ENCODE measurements around the gene SEPTIN1.

GRCh38 chr16:30377050-30377811 is 5.1 kb downstream of the SEPTIN1 start:
- TF ChIP-seq, protein P1, sequence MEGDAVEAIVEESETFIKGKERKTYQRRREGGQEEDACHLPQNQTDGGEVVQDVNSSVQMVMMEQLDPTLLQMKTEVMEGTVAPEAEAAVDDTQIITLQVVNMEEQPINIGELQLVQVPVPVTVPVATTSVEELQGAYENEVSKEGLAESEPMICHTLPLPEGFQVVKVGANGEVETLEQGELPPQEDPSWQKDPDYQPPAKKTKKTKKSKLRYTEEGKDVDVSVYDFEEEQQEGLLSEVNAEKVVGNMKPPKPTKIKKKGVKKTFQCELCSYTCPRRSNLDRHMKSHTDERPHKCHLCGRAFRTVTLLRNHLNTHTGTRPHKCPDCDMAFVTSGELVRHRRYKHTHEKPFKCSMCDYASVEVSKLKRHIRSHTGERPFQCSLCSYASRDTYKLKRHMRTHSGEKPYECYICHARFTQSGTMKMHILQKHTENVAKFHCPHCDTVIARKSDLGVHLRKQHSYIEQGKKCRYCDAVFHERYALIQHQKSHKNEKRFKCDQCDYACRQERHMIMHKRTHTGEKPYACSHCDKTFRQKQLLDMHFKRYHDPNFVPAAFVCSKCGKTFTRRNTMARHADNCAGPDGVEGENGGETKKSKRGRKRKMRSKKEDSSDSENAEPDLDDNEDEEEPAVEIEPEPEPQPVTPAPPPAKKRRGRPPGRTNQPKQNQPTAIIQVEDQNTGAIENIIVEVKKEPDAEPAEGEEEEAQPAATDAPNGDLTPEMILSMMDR (IDR thresholded peaks at IDR 0.05; ENCODE audit: extremely low read depth in 1 of 2, insufficient read depth in 1 of 2, low read depth in 1 of 2, low read length in 2 of 2): no peak
- TF ChIP-seq EZH2 (IDR thresholded peaks at IDR 0.05; ENCODE audit: borderline replicate concordance, low read depth, low read length, severe bottlenecking) (no peak), POLR2AphosphoS5 (IDR thresholded peaks at IDR 0.05; ENCODE audit: insufficient read depth, low read depth, low read length) (no peak), JUN (IDR thresholded peaks at IDR 0.05; ENCODE audit: borderline replicate concordance, insufficient read depth, insufficient read length, low read depth) (no peak), POLR2A (IDR thresholded peaks at IDR 0.05; ENCODE audit: low read depth, low read length) (no peak)
- TF ChIP-seq, protein P2, sequence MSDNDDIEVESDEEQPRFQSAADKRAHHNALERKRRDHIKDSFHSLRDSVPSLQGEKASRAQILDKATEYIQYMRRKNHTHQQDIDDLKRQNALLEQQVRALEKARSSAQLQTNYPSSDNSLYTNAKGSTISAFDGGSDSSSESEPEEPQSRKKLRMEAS (IDR thresholded peaks at IDR 0.05; ENCODE audit: insufficient read depth, insufficient read length): no peak

All from endothelial cell of umbilical vein (primary cell).